H9 (cell line): ENCODE results near the gene MAMDC4. TPM values are rescaled to one million over a fixed set of nuclear protein-coding genes. Genes with fewer than 3 reads are reported as not detected.

Experiments
- DNase-seq: peaks from one replicate; pipeline ENCODE4 v3.0.0-alpha.2; 2017
- H2AFZ ChIP-seq: one replicate; pipeline ENCODE4 v1.6.1; 2013; ENCODE audit warnings: mild to moderate bottlenecking, low read length, control low read depth, moderate library complexity
- H2AK5ac ChIP-seq: 2 replicates; pipeline ENCODE4 v1.6.1; 2013; ENCODE audit warnings: low read length, control low read depth, mixed read lengths; ENCODE audit not compliant: insufficient read length
- H2BK120ac ChIP-seq: one replicate; pipeline ENCODE4 v1.6.1; 2013; ENCODE audit warnings: low read depth, mild to moderate bottlenecking, low read length, control low read depth, inconsistent platforms; ENCODE audit not compliant: poor library complexity, severe bottlenecking
- H2BK12ac ChIP-seq: 2 replicates; pipeline ENCODE4 v1.6.1; 2013; ENCODE audit warnings: low read length, control low read depth, mixed read lengths, low read depth; ENCODE audit not compliant: insufficient read length
- H2BK15ac ChIP-seq: 2 replicates; pipeline ENCODE4 v1.6.1; 2013; ENCODE audit warnings: low read depth, low read length, control low read depth
- H2BK20ac ChIP-seq: one replicate; pipeline ENCODE4 v1.6.1; 2013; ENCODE audit warnings: low read depth, mild to moderate bottlenecking, low read length, control low read depth, inconsistent platforms; ENCODE audit not compliant: poor library complexity, severe bottlenecking
- H2BK5ac ChIP-seq: 2 replicates; pipeline ENCODE4 v1.6.1; 2013; ENCODE audit warnings: low read length, control low read depth, mixed read lengths; ENCODE audit not compliant: insufficient read length
- H3K14ac ChIP-seq: 2 replicates; pipeline ENCODE4 v1.6.1; 2013; ENCODE audit warnings: low read length, control low read depth; ENCODE audit not compliant: insufficient read depth
- H3K18ac ChIP-seq: 2 replicates; pipeline ENCODE4 v1.6.1; 2013; ENCODE audit warnings: low read depth, mild to moderate bottlenecking, mixed read lengths, low read length, control low read depth; ENCODE audit not compliant: insufficient read length
- H3K23ac ChIP-seq: 2 replicates; pipeline ENCODE4 v1.6.1; 2013; ENCODE audit warnings: low read length, control low read depth, mixed read lengths, low read depth; ENCODE audit not compliant: insufficient read length
- H3K23me2 ChIP-seq: 2 replicates; pipeline ENCODE4 v1.6.1; 2013; ENCODE audit warnings: low read depth, mild to moderate bottlenecking, mixed read lengths, low read length, control low read depth; ENCODE audit not compliant: insufficient read length, poor library complexity, severe bottlenecking
- H3K27ac ChIP-seq: 2 replicates; pipeline ENCODE4 v1.5.1; 2013; ENCODE audit warnings: low read length, control low read depth, mixed read lengths, low read depth; ENCODE audit not compliant: insufficient read length
- H3K27me3 ChIP-seq: 2 replicates; pipeline ENCODE4 v1.6.1; 2013; ENCODE audit warnings: low read length, control low read depth, inconsistent platforms; ENCODE audit not compliant: insufficient read depth
- H3K4ac ChIP-seq: 2 replicates; pipeline ENCODE4 v1.6.1; 2013; ENCODE audit warnings: low read depth, mild to moderate bottlenecking, control low read depth, inconsistent platforms, low read length, moderate library complexity
- H3K4me1 ChIP-seq: 2 replicates; pipeline ENCODE4 v1.6.1; 2013; ENCODE audit warnings: low read length, control low read depth, inconsistent platforms; ENCODE audit not compliant: insufficient read depth
- H3K4me2 ChIP-seq: 2 replicates; pipeline ENCODE4 v1.6.1; 2013; ENCODE audit warnings: low read length, control low read depth, mixed read lengths; ENCODE audit not compliant: insufficient read length, insufficient read depth
- H3K56ac ChIP-seq: 2 replicates; pipeline ENCODE4 v1.6.1; 2013; ENCODE audit warnings: low read depth, mild to moderate bottlenecking, mixed read lengths, low read length, control low read depth; ENCODE audit not compliant: insufficient read length
- H3K79me1 ChIP-seq: 2 replicates; pipeline ENCODE4 v1.6.1; 2013; ENCODE audit warnings: low read depth, mild to moderate bottlenecking, moderate library complexity, low read length, control low read depth, inconsistent platforms; ENCODE audit not compliant: insufficient read depth, poor library complexity, severe bottlenecking
- H3K79me2 ChIP-seq: 2 replicates; pipeline ENCODE4 v1.6.1; 2013; ENCODE audit warnings: low read length, control low read depth, inconsistent platforms; ENCODE audit not compliant: insufficient read depth
- H3K9ac ChIP-seq: 2 replicates; pipeline ENCODE4 v1.6.1; 2013; ENCODE audit warnings: low read length, control low read depth, mixed read lengths; ENCODE audit not compliant: insufficient read length; ENCODE audit errors: extremely low read depth
- H3K9me3 ChIP-seq: one replicate; pipeline ENCODE4 v1.6.1; 2013; ENCODE audit warnings: low read depth, low read length, inconsistent platforms; ENCODE audit not compliant: control insufficient read depth
- H3T11ph ChIP-seq: one replicate; pipeline ENCODE4 v1.6.1; 2013; ENCODE audit warnings: mild to moderate bottlenecking, low read length, control low read depth, inconsistent platforms
- H4K20me1 ChIP-seq: one replicate; pipeline ENCODE4 v1.6.1; 2013; ENCODE audit not compliant: control insufficient read depth, insufficient read length, insufficient read depth
- H4K5ac ChIP-seq: 2 replicates; pipeline ENCODE4 v1.6.1; 2013; ENCODE audit warnings: low read depth, mild to moderate bottlenecking, mixed read lengths, low read length, control low read depth; ENCODE audit not compliant: insufficient read length
- H4K8ac ChIP-seq: replicated peaks from 2 replicates; pipeline ENCODE4 v1.6.1; 2013; ENCODE audit warnings: low read length, control low read depth, mixed read lengths, low read depth; ENCODE audit not compliant: insufficient read length
- H4K91ac ChIP-seq: 2 replicates; pipeline ENCODE4 v1.6.1; 2013; ENCODE audit warnings: low read depth, mild to moderate bottlenecking, moderate library complexity, mixed read lengths, low read length, control low read depth; ENCODE audit not compliant: insufficient read length
- H3K27ac Mint-ChIP-seq, 3 experiments: 2 replicates in 2 of 3; 3 replicates in 1 of 3; pipeline ENCODE4 v1.8.0; 2020 to 2021; ENCODE audit warnings: mixed read lengths in 3 of 3, mild to moderate bottlenecking in 1 of 3, moderate library complexity in 1 of 3
- H3K27me3 Mint-ChIP-seq: 2 replicates; pipeline ENCODE4 v1.8.0; 2021; ENCODE audit warnings: low read depth, mild to moderate bottlenecking, moderate library complexity, mixed read lengths
- H3K36me3 Mint-ChIP-seq, 3 experiments: 2 replicates in 2 of 3; 3 replicates in 1 of 3; pipeline ENCODE4 v1.8.0; 2020 to 2021; ENCODE audit warnings: low read depth in 3 of 3, mixed read lengths in 3 of 3; ENCODE audit not compliant: insufficient read depth in 1 of 3
- H3K4me1 Mint-ChIP-seq, 2 experiments: 2 replicates each; pipeline ENCODE4 v1.8.0; 2020; ENCODE audit warnings: mixed read lengths in 2 of 2
- H3K4me3 Mint-ChIP-seq, 2 experiments: 2 replicates in 1 of 2; 3 replicates in 1 of 2; pipeline ENCODE4 v1.8.0; 2020 to 2021; ENCODE audit warnings: mild to moderate bottlenecking in 2 of 2, mixed read lengths in 2 of 2, moderate library complexity in 1 of 2
- H3K9me3 Mint-ChIP-seq, 2 experiments: 2 replicates in 1 of 2; 3 replicates in 1 of 2; pipeline ENCODE4 v1.8.0; 2020; ENCODE audit warnings: mild to moderate bottlenecking in 2 of 2, mixed read lengths in 2 of 2, moderate library complexity in 1 of 2
- CTCF ChIP-seq: fragments of 200-600 bp; sonication (generic); conservative IDR thresholded peaks from 3 replicates; pipeline ENCODE4 v1.8.0; 2021; ENCODE audit warnings: antibody characterized with exemption, mild to moderate bottlenecking
- WGBS: extraction: QIAGEN DNeasy Blood & Tissue Kit; methylation state at CpG from one replicate; pipeline ENCODE4 v1.1.7; 2013; ENCODE audit warnings: missing lambda C conversion rate, low lambda C conversion rate, mixed read lengths; ENCODE audit not compliant: insufficient read length; ENCODE audit errors: extremely low coverage; 5-methylcytosine and 5-hydroxymethylcytosine counted together
- total RNA-seq: library from RNA; stranded (reverse); gene quantifications from 2 replicates; pipeline ENCODE4 v1.2.1, GENCODE V29; 2021

The MAMDC4 gene
- total RNA-seq, 1 experiment from 2014 or later: 9.2 TPM

- WGBS: no CpG with 5 or more reads among the region's 42 CpGs
- H3K4me1 Mint-ChIP-seq: peaks cover 7 to 23% of the 10 kb centered on the region in 2 experiments
- peaks cover 4% of the 10 kb centered on the region for H3K79me1 ChIP-seq
- no peak overlapping the region for H3K27ac ChIP-seq
- no peak overlapping the region for H2AFZ ChIP-seq
- H3K27ac Mint-ChIP-seq: peak overlapping the region in 1 of 3 experiments; percentile 69; a peak in 2 of 7 replicates
- H2BK5ac ChIP-seq: no peak overlapping the region
- peak overlapping the region; percentile 88 for H3K4me2 ChIP-seq
- H3K9me3 Mint-ChIP-seq: no peaks in the 10 kb centered on the region
- no peak overlapping the region for H2BK15ac ChIP-seq
- H3K27me3 ChIP-seq: no peaks in the 10 kb centered on the region
- peaks cover 3% of the 10 kb centered on the region for H3K4me1 ChIP-seq
- H2BK120ac ChIP-seq: no peak overlapping the region
- no peak overlapping the region for H4K8ac ChIP-seq
- no peak overlapping the region for H2BK20ac ChIP-seq
- no peaks in the 10 kb centered on the region for H4K20me1 ChIP-seq
- no peak for DNase-seq
- peak overlapping the region in 1 of 2 experiments; percentile 67; a peak in 2 of 5 replicates for H3K4me3 Mint-ChIP-seq
- H3K14ac ChIP-seq: peak overlapping the region; percentile 22; the same call in 1 of the 2 replicates
- H2AK5ac ChIP-seq: no peak overlapping the region
- no peak overlapping the region for H3T11ph ChIP-seq
- no peak overlapping the region for H3K18ac ChIP-seq
- H3K23me2 ChIP-seq: peaks cover 10% of the 10 kb centered on the region
- H3K9me3 ChIP-seq: no peaks in the 10 kb centered on the region
- H3K79me2 ChIP-seq: peaks cover 4% of the 10 kb centered on the region; the same call in 1 of the 2 replicates
- peaks cover 12 to 41% (median 37%) of the 10 kb centered on the region in 3 experiments for H3K36me3 Mint-ChIP-seq
- no peak overlapping the region for H3K9ac ChIP-seq
- H3K56ac ChIP-seq: no peak overlapping the region
- no peak overlapping the region for H3K4ac ChIP-seq
- no peak overlapping the region for H4K91ac ChIP-seq
- no peak overlapping the region for H4K5ac ChIP-seq
- no peak overlapping the region for H3K23ac ChIP-seq
- H2BK12ac ChIP-seq: no peak overlapping the region
- TF ChIP-seq CTCF: no peak
- H3K27me3 Mint-ChIP-seq: no peaks in the 10 kb centered on the region
These were observed 30.2 kb upstream of the MAMDC4 start for GRCh38 chr9:136821826-136822544.
